Measurements from ENCODE around the gene ERVK3-1. TPM values are rescaled to one million over a fixed set of nuclear protein-coding genes. Genes with fewer than 3 reads are reported as not detected.

The ERVK3-1 gene
- total RNA-seq, 1 experiment from 2014 or later: 28.1 TPM

GRCh38 chr19:58279042-58279924, 25.9 kb upstream of the ERVK3-1 start:
- Histone ChIP-seq H3K9me3 (ENCODE audit: control insufficient read depth in 1 of 2, insufficient read depth in 1 of 2, low read depth in 1 of 2, low read length in 2 of 2) (peaks cover 0 to 11% of the 10 kb centered on the region in 2 experiments; a peak in 2 of 4 replicates), H4K20me1 (ENCODE audit: insufficient read depth) (no peaks in the 10 kb centered on the region), H3K4me2 (ENCODE audit: low read length) (peak overlapping the region; percentile 87), H3K9ac (ENCODE audit: low read length) (peak overlapping the region; percentile 83), H3K4me3 (replicated peaks in 1 of 2; ENCODE audit: low read depth in 1 of 2, low read length in 2 of 2) (peak overlapping the region; percentile 81 to 83), H3K79me2 (ENCODE audit: insufficient read depth, low read length) (peaks cover 40% of the 10 kb centered on the region), H3K27me3 (ENCODE audit: insufficient read depth, low read length) (no peaks in the 10 kb centered on the region), H3K9me2 (ENCODE audit: insufficient read depth) (no peaks in the 10 kb centered on the region), H3K27ac (ENCODE audit: low read depth, low read length) (peak overlapping the region; percentile 74), H3K4me1 (ENCODE audit: control insufficient read depth in 1 of 2, insufficient read depth in 2 of 2, low read length in 2 of 2) (peaks cover 4 to 23% of the 10 kb centered on the region in 2 experiments; a peak in 3 of 4 replicates), H3K36me3 (ENCODE audit: control insufficient read depth in 1 of 2, insufficient read depth in 2 of 2, low read length in 2 of 2) (peaks cover 2 to 17% of the 10 kb centered on the region in 2 experiments; a peak in 2 of 4 replicates), H2AFZ (ENCODE audit: low read depth, low read length, poor library complexity, severe bottlenecking) (no peak overlapping the region)
- CTCF ChIA-PET: no interaction called here
- TF ChIP-seq CTCF (IDR thresholded peaks at IDR 0.05 in 2 of 3, conservative IDR thresholded peaks at IDR 0.05 in 1 of 3; ENCODE audit: borderline replicate concordance in 1 of 3, insufficient read depth in 1 of 3, low read depth in 2 of 3, low read length in 2 of 3): no peak
- no peak for TF ChIP-seq EZH2 (IDR thresholded peaks at IDR 0.05)
- peak; percentile 41 for TF ChIP-seq MAX (IDR thresholded peaks at IDR 0.05)
- no peak for TF ChIP-seq ZFX (IDR thresholded peaks at IDR 0.05)
- no peak for TF ChIP-seq ELF1 (IDR thresholded peaks at IDR 0.05; ENCODE audit: borderline replicate concordance, low read depth)
- no peak for TF ChIP-seq ATF3 (IDR thresholded peaks at IDR 0.05)
- no peak for TF ChIP-seq ZNF274 (IDR thresholded peaks at IDR 0.05; ENCODE audit: low read depth, low read length)
- TF ChIP-seq ZBTB33 (IDR thresholded peaks at IDR 0.05; ENCODE audit: extremely low read depth, insufficient replicate concordance, low read length): no peak
- TF ChIP-seq TCF7L2 (IDR thresholded peaks at IDR 0.05; ENCODE audit: borderline replicate concordance, extremely low read depth, insufficient read depth, insufficient read length): no peak
- TF ChIP-seq POLR2AphosphoS5 (IDR thresholded peaks at IDR 0.05; ENCODE audit: low read depth, low read length): no peak
- TF ChIP-seq FOSL1 (IDR thresholded peaks at IDR 0.05; ENCODE audit: low read depth): no peak
- no peak for TF ChIP-seq JUND (IDR thresholded peaks at IDR 0.05)
- no peak for TF ChIP-seq YY1 (IDR thresholded peaks at IDR 0.05; ENCODE audit: extremely low read depth, insufficient replicate concordance, low read depth, low read length)
- peak; percentile 58 for TF ChIP-seq POLR2A (IDR thresholded peaks at IDR 0.05; ENCODE audit: borderline replicate concordance, extremely low read depth, insufficient read depth, insufficient read length)
- no peak for TF ChIP-seq SP1 (IDR thresholded peaks at IDR 0.05; ENCODE audit: low read depth)
- TF ChIP-seq EGR1 (IDR thresholded peaks at IDR 0.05; ENCODE audit: low read depth): no peak
- no peak for TF ChIP-seq CEBPB (IDR thresholded peaks at IDR 0.05; ENCODE audit: low read depth)
- no peak for TF ChIP-seq REST (IDR thresholded peaks at IDR 0.05; ENCODE audit: low read depth)
- TSS peak; percentile 65 for BruUV-seq (replicated peaks)
- peak; percentile 60 for ATAC-seq
- RAD21 ChIA-PET (ENCODE audit: low non-redundant PET in 1 of 2, low total read pairs in 2 of 2, uncharacterized antibody in 2 of 2, unreplicated experiment in 2 of 2): interaction anchor here in 1 of 2 experiments (0.8 kb wide), 1 partner anchor 83 kb away, joined by 9 read pairs; the partner anchor contains the start of gene ZNF497
- intact Hi-C loops (cut with micrococcal nuclease): no loop called here
- no peak for DNase-seq (ENCODE audit: low read depth, low spot score)
- POLR2A ChIA-PET: interaction anchor here (1.5 kb wide), 1 partner anchor 96 kb away, joined by 4 read pairs; the partner anchor contains the start of gene ZNF274

Data from HCT116 (cell line).